Panc1 (cell line): ENCODE measurements around the gene LTA4H. TPM values are rescaled to one million over a fixed set of nuclear protein-coding genes. Genes with fewer than 3 reads are reported as not detected.

Source experiments
- ATAC-seq: fragments of 200-7000 bp; cut with Tn5 transposase; 2 replicates; pipeline ENCODE4 v1.9.1; 2020; ENCODE audit warnings: mild to moderate bottlenecking, moderate library complexity
- BruUV-seq: library from RNA; stranded (reverse); fragments of 400-500 nt; replicated peaks from 2 replicates; lab custom pipeline; 2021; lab: Mats Ljungman, UMichigan
- CTCF ChIA-PET: fragments of 300-600 bp; sonication (Branson Sonifier 250); formaldehyde crosslinking; loops from one replicate; lab custom pipeline; 2022; ENCODE audit warnings: antibody characterized with exemption; lab: Charles Lee
- POLR2A ChIA-PET: fragments of 300-600 bp; sonication (Branson Sonifier 250); formaldehyde crosslinking; loops from one replicate; lab custom pipeline; 2022; ENCODE audit warnings: antibody characterized with exemption; lab: Charles Lee
- DNase-seq: peaks from one replicate; pipeline ENCODE4 v3.0.0-alpha.2; 2010; ENCODE audit warnings: low read depth, low spot score
- H3K27ac ChIP-seq: 2 replicates; pipeline ENCODE4 v1.5.1; 2011; ENCODE audit warnings: mild to moderate bottlenecking, low read length, inconsistent platforms
- H3K27me3 ChIP-seq: fragments of 200-500 bp; sonication (Bioruptor generic); 2 replicates; pipeline ENCODE4 v1.6.0; 2014; ENCODE audit warnings: low read length, inconsistent platforms; ENCODE audit not compliant: control insufficient read depth, insufficient read depth
- H3K36me3 ChIP-seq: fragments of 200-500 bp; sonication (Bioruptor generic); 2 replicates; pipeline ENCODE4 v1.5.1; 2014; ENCODE audit warnings: inconsistent platforms, mild to moderate bottlenecking, low read length, moderate library complexity; ENCODE audit not compliant: control insufficient read depth, insufficient read depth
- H3K4me1 ChIP-seq: 2 replicates; pipeline ENCODE4 v1.5.1; 2011; ENCODE audit warnings: inconsistent platforms, mild to moderate bottlenecking, low read length, moderate library complexity; ENCODE audit not compliant: control insufficient read depth, insufficient read depth
- H3K4me3 ChIP-seq, 2 experiments: 2 replicates each; pipeline ENCODE4 v1.5.1; 2011 to 2012; ENCODE audit warnings: low read depth in 2 of 2, low read length in 2 of 2, mild to moderate bottlenecking in 2 of 2, inconsistent platforms in 1 of 2, moderate library complexity in 1 of 2
- H3K9me3 ChIP-seq: fragments of 200-500 bp; sonication (Bioruptor generic); 2 replicates; pipeline ENCODE4 v1.5.1; 2014; ENCODE audit warnings: low read depth, mild to moderate bottlenecking, inconsistent platforms, low read length, moderate library complexity; ENCODE audit not compliant: control insufficient read depth, insufficient read depth
- CTCF ChIP-seq: fragments of 450-650 bp; IDR thresholded peaks from 2 replicates; pipeline ENCODE4 v1.5.1; 2017; ENCODE audit warnings: mild to moderate bottlenecking
- POLR2AphosphoS5 ChIP-seq: IDR thresholded peaks from 2 replicates; pipeline ENCODE4 v1.6.1; 2012; ENCODE audit warnings: mild to moderate bottlenecking, low read depth, low read length, moderate library complexity
- REST ChIP-seq, 2 experiments: IDR thresholded peaks; 2 replicates each; pipeline ENCODE4 v1.6.1; 2011 to 2012; ENCODE audit warnings: low read depth in 2 of 2, control low read depth in 1 of 2, low read length in 1 of 2, mild to moderate bottlenecking in 1 of 2, moderate library complexity in 1 of 2; ENCODE audit not compliant: insufficient read depth in 1 of 2
- SIN3A ChIP-seq: IDR thresholded peaks from 2 replicates; pipeline ENCODE4 v1.6.1; 2012; ENCODE audit warnings: low read depth, mild to moderate bottlenecking, low read length, moderate library complexity, borderline replicate concordance; ENCODE audit not compliant: insufficient read depth
- TCF7L2 ChIP-seq: IDR thresholded peaks from 2 replicates; pipeline ENCODE4 v1.6.1; 2011; ENCODE audit warnings: mild to moderate bottlenecking, low read depth, low read length, inconsistent platforms
- in situ Hi-C: cut with HindIII; loops from 2 replicates; pipeline ENCODE4 v1.10.0; 2016; ENCODE audit warnings: low sequenced_read_pairs, low pct_unique_long_range_greater_than_20kb
- intact Hi-C: fragments of 100-400 bp; cut with micrococcal nuclease; formaldehyde crosslinking; loops from one replicate; pipeline ENCODE4 v1.10.0; 2022; ENCODE audit not compliant: unreplicated experiment
- total RNA-seq: library from RNA; stranded (reverse); gene quantifications from one replicate; pipeline ENCODE4 v1.2.1, GENCODE V29; 2021; ENCODE audit not compliant: unreplicated experiment

Gene LTA4H
- total RNA-seq, 1 experiment from 2014 or later = 59.6 TPM

- ChIA-PET POLR2A (no interaction called here), CTCF (no interaction called here)
- intact Hi-C loops = no loop called here
- ATAC-seq = peak; percentile 77; the same call in 1 of the 2 replicates
- no peak overlapping the region for H3K27ac ChIP-seq
- H3K36me3 ChIP-seq = no peaks in the 10 kb centered on the region
- no peak overlapping the region for H3K4me3 ChIP-seq
- in situ Hi-C loops = no loop called here
- DNase-seq = no peak
- no peaks in the 10 kb centered on the region for H3K4me1 ChIP-seq
- BruUV-seq = no TSS peak
- TF ChIP-seq CTCF (peak; percentile 60), TCF7L2 (no peak)
- no peaks in the 10 kb centered on the region for H3K9me3 ChIP-seq
- peaks cover 2% of the 10 kb centered on the region; the same call in 1 of the 2 replicates for H3K27me3 ChIP-seq
These were observed 72.3 kb downstream of the LTA4H start for GRCh38 chr12:95963096-95963495.

GRCh38 chr12:95962222-95962621 is 73.2 kb downstream of the LTA4H start:
- Histone ChIP-seq H3K9me3 (no peaks in the 10 kb centered on the region), H3K27ac (no peak overlapping the region), H3K4me3 (no peak overlapping the region), H3K36me3 (no peaks in the 10 kb centered on the region), H3K27me3 (peaks cover 2% of the 10 kb centered on the region; the same call in 1 of the 2 replicates), H3K4me1 (no peaks in the 10 kb centered on the region)
- TF ChIP-seq CTCF (no peak), SIN3A (no peak), POLR2AphosphoS5 (no peak), TCF7L2 (no peak), REST (IDR thresholded peaks at IDR 0.05; ENCODE audit: insufficient read depth in 1 of 2, low read depth in 2 of 2, low read length in 1 of 2) (no peak)
- intact Hi-C loops (no loop called here), in situ Hi-C loops (no loop called here)
- BruUV-seq = no TSS peak
- POLR2A ChIA-PET = no interaction called here
- DNase-seq = no peak
- CTCF ChIA-PET = interaction anchor here (0.5 kb wide), 1 partner anchor 188 kb away, joined by 3 read pairs; no protein-coding TSS in a partner anchor
- no peak for ATAC-seq
